Activated T-cell treated with anti-CD3 and anti-CD28 coated beads, Interleukin-2, amount 50 U/mL, for 72 hours (primary cell): ENCODE data around the gene SIRT5. TPM values are rescaled to one million over a fixed set of nuclear protein-coding genes. Genes with fewer than 3 reads are reported as not detected.

Source experiments
- ATAC-seq, 2 donors: fragments of 150-1000 bp; cut with Tn5 transposase; replicated peaks in 1 of 2; 2 replicates each; pipeline ENCODE4 v1.10.0; 2021; ENCODE audit warnings: moderate library complexity in 2 of 2, mild to moderate bottlenecking in 1 of 2
- DNase-seq, 2 donors: peaks; one replicate each; pipeline ENCODE4 v3.0.0; 2021 to 2022; ENCODE audit warnings: mixed read lengths in 1 of 2
- H3K27ac Mint-ChIP-seq: one replicate; pipeline ENCODE4 v1.8.0; 2022; ENCODE audit warnings: mild to moderate bottlenecking, moderate library complexity, mixed read lengths
- H3K27me3 Mint-ChIP-seq: one replicate; pipeline ENCODE4 v1.8.0; 2022; ENCODE audit warnings: low read depth, mixed read lengths
- H3K36me3 Mint-ChIP-seq, 2 donors: one replicate each; pipeline ENCODE4 v1.8.0; 2022; ENCODE audit warnings: mixed read lengths in 2 of 2, mild to moderate bottlenecking in 1 of 2; ENCODE audit not compliant: insufficient read depth in 2 of 2
- H3K4me1 Mint-ChIP-seq: one replicate; pipeline ENCODE4 v1.8.0; 2022; ENCODE audit warnings: low read depth, mixed read lengths
- H3K4me3 Mint-ChIP-seq, 2 donors: one replicate each; pipeline ENCODE4 v1.8.0; 2022; ENCODE audit warnings: mild to moderate bottlenecking in 2 of 2, mixed read lengths in 2 of 2, moderate library complexity in 2 of 2
- H3K9me3 Mint-ChIP-seq, 2 donors: one replicate each; pipeline ENCODE4 v1.8.0; 2022; ENCODE audit warnings: mixed read lengths in 2 of 2
- total RNA-seq, 2 donors: library from RNA; stranded (reverse); gene quantifications; one replicate each; pipeline ENCODE4 v1.2.3, GENCODE V29; 2022

SIRT5 gene
- 10 to 100 TPM; 12.2 to 14.3 TPM for total RNA-seq

GRCh38 chr6:13574571-13575376 lies at the start of gene SIRT5:
TSS of gene SIRT5 (plus strand) at chr6:13574601. CDS start at chr6:13584111, 9,510 bp downstream.
- Mint-ChIP-seq H3K36me3 (peaks cover 2 to 5% of the 10 kb centered on the region in 2 donors), H3K9me3 (peaks cover 0 to 2% of the 10 kb centered on the region in 2 donors), H3K27ac (peak within 1 kb of the TSS; percentile 93), H3K4me3 (peak within 1 kb of the TSS; percentile 97), H3K4me1 (peaks cover 39% of the 10 kb centered on the region), H3K27me3 (no peaks in the 10 kb centered on the region)
- DNase-seq (peak; percentile 82 to 86), ATAC-seq (peak; percentile 75 to 76)

- ATAC-seq (no peak), DNase-seq (no peak)
- Mint-ChIP-seq H3K4me1 (peaks cover 11% of the 10 kb centered on the region), H3K27me3 (no peaks in the 10 kb centered on the region), H3K27ac (no peak overlapping the region), H3K9me3 (no peaks in the 10 kb centered on the region), H3K36me3 (no peaks in the 10 kb centered on the region), H3K4me3 (no peak overlapping the region)
These were observed 49.4 kb upstream of the SIRT5 start for GRCh38 chr6:13524801-13525508.

- Mint-ChIP-seq H3K4me1 (peaks cover 11% of the 10 kb centered on the region), H3K27ac (no peak overlapping the region), H3K9me3 (no peaks in the 10 kb centered on the region), H3K27me3 (no peaks in the 10 kb centered on the region), H3K36me3 (no peaks in the 10 kb centered on the region), H3K4me3 (no peak overlapping the region)
- DNase-seq (no peak), ATAC-seq (no peak)
These were observed 48.1 kb upstream of the SIRT5 start for GRCh38 chr6:13526357-13526726.

- peak; percentile 76 to 77 for ATAC-seq
- Mint-ChIP-seq H3K9me3 (no peaks in the 10 kb centered on the region), H3K36me3 (no peaks in the 10 kb centered on the region)
These were observed 47.4 kb upstream of the SIRT5 start for GRCh38 chr6:13526727-13527670.

GRCh38 chr6:13527671-13528056 lies 46.7 kb upstream of the SIRT5 start:
- Mint-ChIP-seq H3K27me3 (no peaks in the 10 kb centered on the region), H3K4me3 (no peak overlapping the region), H3K36me3 (no peaks in the 10 kb centered on the region), H3K4me1 (peaks cover 11% of the 10 kb centered on the region), H3K9me3 (no peaks in the 10 kb centered on the region), H3K27ac (no peak overlapping the region)
- ATAC-seq = no peak
- DNase-seq = no peak

More at GRCh38 chr6:13526727-13527670, 47.4 kb upstream of the SIRT5 start:
- no peaks in the 10 kb centered on the region for H3K27me3 Mint-ChIP-seq
- DNase-seq = peak; percentile 6 to 16
- H3K27ac Mint-ChIP-seq = no peak overlapping the region
- H3K4me3 Mint-ChIP-seq = no peak overlapping the region
- peaks cover 11% of the 10 kb centered on the region for H3K4me1 Mint-ChIP-seq

GRCh38 chr6:13528232-13528631 lies 46.2 kb upstream of the SIRT5 start:
- DNase-seq (no peak), ATAC-seq (no peak)
- H3K36me3 Mint-ChIP-seq = no peaks in the 10 kb centered on the region
- no peak overlapping the region for H3K4me3 Mint-ChIP-seq
- H3K27ac Mint-ChIP-seq = no peak overlapping the region
- no peaks in the 10 kb centered on the region for H3K9me3 Mint-ChIP-seq
- peaks cover 11% of the 10 kb centered on the region for H3K4me1 Mint-ChIP-seq
- H3K27me3 Mint-ChIP-seq = no peaks in the 10 kb centered on the region

- Mint-ChIP-seq H3K36me3 (no peaks in the 10 kb centered on the region), H3K27ac (no peak overlapping the region), H3K27me3 (no peaks in the 10 kb centered on the region), H3K4me3 (no peak overlapping the region), H3K4me1 (peaks cover 11% of the 10 kb centered on the region), H3K9me3 (no peaks in the 10 kb centered on the region)
- ATAC-seq (no peak), DNase-seq (no peak)
These were observed 45.5 kb upstream of the SIRT5 start for GRCh38 chr6:13528777-13529343.

- no peak for DNase-seq
- Mint-ChIP-seq H3K27me3 (no peaks in the 10 kb centered on the region), H3K4me3 (no peak overlapping the region), H3K27ac (no peak overlapping the region), H3K36me3 (no peaks in the 10 kb centered on the region), H3K9me3 (no peaks in the 10 kb centered on the region), H3K4me1 (peaks cover 1% of the 10 kb centered on the region)
- no peak for ATAC-seq
These were observed 42.4 kb upstream of the SIRT5 start for GRCh38 chr6:13531956-13532355.

GRCh38 chr6:13534536-13534935 lies 39.9 kb upstream of the SIRT5 start:
- Mint-ChIP-seq H3K27me3 (no peaks in the 10 kb centered on the region), H3K27ac (no peak overlapping the region), H3K9me3 (no peaks in the 10 kb centered on the region), H3K4me1 (no peaks in the 10 kb centered on the region), H3K4me3 (no peak overlapping the region), H3K36me3 (no peaks in the 10 kb centered on the region)
- DNase-seq = no peak
- no peak for ATAC-seq

GRCh38 chr6:13535306-13535705 lies 39.1 kb upstream of the SIRT5 start:
- no peak for ATAC-seq
- DNase-seq = no peak
- Mint-ChIP-seq H3K4me1 (no peaks in the 10 kb centered on the region), H3K27me3 (no peaks in the 10 kb centered on the region), H3K36me3 (no peaks in the 10 kb centered on the region), H3K27ac (no peak overlapping the region), H3K9me3 (no peaks in the 10 kb centered on the region), H3K4me3 (no peak overlapping the region)

- Mint-ChIP-seq H3K27me3 (no peaks in the 10 kb centered on the region), H3K4me1 (no peaks in the 10 kb centered on the region), H3K36me3 (no peaks in the 10 kb centered on the region), H3K9me3 (no peaks in the 10 kb centered on the region), H3K27ac (no peak overlapping the region), H3K4me3 (no peak overlapping the region)
- ATAC-seq (no peak), DNase-seq (no peak)
These were observed 37.4 kb upstream of the SIRT5 start for GRCh38 chr6:13536796-13537526.

- no peak for DNase-seq
- no peak overlapping the region for H3K27ac Mint-ChIP-seq
- H3K9me3 Mint-ChIP-seq = no peaks in the 10 kb centered on the region
- H3K4me1 Mint-ChIP-seq = no peaks in the 10 kb centered on the region
- no peak overlapping the region for H3K4me3 Mint-ChIP-seq
- no peaks in the 10 kb centered on the region for H3K27me3 Mint-ChIP-seq
- no peak for ATAC-seq
- no peaks in the 10 kb centered on the region for H3K36me3 Mint-ChIP-seq
These were observed 36.9 kb upstream of the SIRT5 start for GRCh38 chr6:13537527-13537897.
